Measurements from ENCODE around the gene SOHLH1.

GRCh38 chr9:135674977-135675376 lies 24.3 kb downstream of the SOHLH1 start:
- TF ChIP-seq CTCF (IDR thresholded peaks at IDR 0.05 in 8 of 11, conservative IDR thresholded peaks at IDR 0.05 in 3 of 11): no peak
- no peak for TF ChIP-seq POLR2A (IDR thresholded peaks at IDR 0.05)

Data from spleen (tissue), 7 donors.